HG03060 (cell line): ENCODE data around the gene KCNQ4.

ENCODE experiments used
- ATAC-seq: cut with Tn5 transposase; IDR thresholded peaks from one replicate; pipeline ENCODE4 v1.9.1; 2021; ENCODE audit warnings: low read depth, moderate number of reproducible peaks; ENCODE audit not compliant: unreplicated experiment

KCNQ4 gene

GRCh38 chr1:40783001-40783905 lies at the start of gene KCNQ4:
Gene KCNQ4, plus strand, starts transcription at chr1:40783787. Its CDS starts 307 bp downstream, at chr1:40784094.
- no peak for ATAC-seq

GRCh38 chr1:40734882-40735628 lies 48.5 kb upstream of the KCNQ4 start:
- ATAC-seq: no peak

- ATAC-seq: no peak
These were observed 47.5 kb upstream of the KCNQ4 start for GRCh38 chr1:40736085-40736531.

GRCh38 chr1:40738831-40739230 lies 44.8 kb upstream of the KCNQ4 start:
- no peak for ATAC-seq

- ATAC-seq: no peak
These were observed 44.1 kb upstream of the KCNQ4 start for GRCh38 chr1:40739455-40740008.

GRCh38 chr1:40740039-40740996 lies 43.3 kb upstream of the KCNQ4 start:
- ATAC-seq: no peak

- no peak for ATAC-seq
These were observed 42.4 kb upstream of the KCNQ4 start for GRCh38 chr1:40740997-40741736.

GRCh38 chr1:40742363-40743061 lies 41.1 kb upstream of the KCNQ4 start:
- no peak for ATAC-seq

- no peak for ATAC-seq
These were observed 40.1 kb upstream of the KCNQ4 start for GRCh38 chr1:40743452-40743851.

GRCh38 chr1:40743860-40744259 lies 39.7 kb upstream of the KCNQ4 start:
- no peak for ATAC-seq

- ATAC-seq: no peak
These were observed 38.4 kb upstream of the KCNQ4 start for GRCh38 chr1:40745176-40745575.

- ATAC-seq: no peak
These were observed 37.1 kb upstream of the KCNQ4 start for GRCh38 chr1:40746344-40747090.

GRCh38 chr1:40748841-40749718 lies 34.5 kb upstream of the KCNQ4 start:
- no peak for ATAC-seq

GRCh38 chr1:40749817-40750216 lies 33.8 kb upstream of the KCNQ4 start:
- no peak for ATAC-seq

GRCh38 chr1:40750451-40750908 lies 33.1 kb upstream of the KCNQ4 start:
- ATAC-seq: no peak

- ATAC-seq: no peak
These were observed 31.8 kb upstream of the KCNQ4 start for GRCh38 chr1:40751802-40752201.
